Progenitor cell of endocrine pancreas (in vitro differentiated cells): Measurements from ENCODE around the gene TLX1. TPM values are rescaled to one million over a fixed set of nuclear protein-coding genes. Genes with fewer than 3 reads are reported as not detected.
A peak's percentile ranks its signal among the peaks of the same experiment; 100 is the strongest.

Source experiments
- DNase-seq: peaks from one replicate; pipeline ENCODE4 v3.0.0; 2021; ENCODE audit warnings: low spot score; ENCODE audit not compliant: unreplicated experiment
- H3K27ac Mint-ChIP-seq: 2 replicates; pipeline ENCODE4 v1.8.0; 2021; ENCODE audit warnings: mild to moderate bottlenecking, moderate library complexity, mixed read lengths
- H3K27me3 Mint-ChIP-seq: 2 replicates; pipeline ENCODE4 v1.8.0; 2021; ENCODE audit warnings: mixed read lengths
- H3K36me3 Mint-ChIP-seq: 2 replicates; pipeline ENCODE4 v1.8.0; 2022; ENCODE audit warnings: mixed read lengths; ENCODE audit not compliant: insufficient read depth
- H3K4me1 Mint-ChIP-seq: 2 replicates; pipeline ENCODE4 v1.8.0; 2021; ENCODE audit warnings: low read depth, mixed read lengths
- H3K4me3 Mint-ChIP-seq: 2 replicates; pipeline ENCODE4 v1.8.0; 2021; ENCODE audit warnings: low read depth, mild to moderate bottlenecking, moderate library complexity, mixed read lengths
- H3K9me3 Mint-ChIP-seq: 2 replicates; pipeline ENCODE4 v1.8.0; 2021; ENCODE audit warnings: low read depth, mixed read lengths
- total RNA-seq: library from RNA; stranded (reverse); gene quantifications from 2 replicates; pipeline ENCODE4 v1.2.1, GENCODE V29; 2021
- TF ChIP-seq, protein P1 (sequence below): fragments of 200-600 bp; sonication (generic); IDR thresholded peaks from one replicate; pipeline ENCODE4 v1.5.0; 2021; ENCODE audit warnings: antibody characterized with exemption, mild to moderate bottlenecking; ENCODE audit not compliant: unreplicated experiment

Gene TLX1
- total RNA-seq, 1 donor from 2014 or later = not detected

DNA sequence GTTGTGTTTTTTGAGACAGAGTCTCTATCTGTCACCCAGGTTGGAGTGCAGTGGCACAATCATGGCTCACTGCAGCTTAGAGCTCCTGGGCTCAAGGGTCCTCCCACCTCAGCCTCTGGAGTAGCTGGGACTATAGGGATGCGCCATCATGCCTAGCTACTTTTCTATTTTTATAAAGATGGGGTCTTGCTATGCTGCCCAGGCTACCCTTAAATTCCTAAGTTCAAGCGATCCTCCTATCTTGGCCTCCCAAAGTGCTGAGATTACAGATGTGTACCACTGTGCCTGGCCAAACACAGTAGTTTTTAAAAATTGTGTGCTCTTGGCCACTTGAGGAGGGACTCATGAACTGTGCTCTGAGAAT, 10.6 kb upstream of the TLX1 start:
- TF ChIP-seq, protein P1, sequence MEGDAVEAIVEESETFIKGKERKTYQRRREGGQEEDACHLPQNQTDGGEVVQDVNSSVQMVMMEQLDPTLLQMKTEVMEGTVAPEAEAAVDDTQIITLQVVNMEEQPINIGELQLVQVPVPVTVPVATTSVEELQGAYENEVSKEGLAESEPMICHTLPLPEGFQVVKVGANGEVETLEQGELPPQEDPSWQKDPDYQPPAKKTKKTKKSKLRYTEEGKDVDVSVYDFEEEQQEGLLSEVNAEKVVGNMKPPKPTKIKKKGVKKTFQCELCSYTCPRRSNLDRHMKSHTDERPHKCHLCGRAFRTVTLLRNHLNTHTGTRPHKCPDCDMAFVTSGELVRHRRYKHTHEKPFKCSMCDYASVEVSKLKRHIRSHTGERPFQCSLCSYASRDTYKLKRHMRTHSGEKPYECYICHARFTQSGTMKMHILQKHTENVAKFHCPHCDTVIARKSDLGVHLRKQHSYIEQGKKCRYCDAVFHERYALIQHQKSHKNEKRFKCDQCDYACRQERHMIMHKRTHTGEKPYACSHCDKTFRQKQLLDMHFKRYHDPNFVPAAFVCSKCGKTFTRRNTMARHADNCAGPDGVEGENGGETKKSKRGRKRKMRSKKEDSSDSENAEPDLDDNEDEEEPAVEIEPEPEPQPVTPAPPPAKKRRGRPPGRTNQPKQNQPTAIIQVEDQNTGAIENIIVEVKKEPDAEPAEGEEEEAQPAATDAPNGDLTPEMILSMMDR = no peak
- DNase-seq = no peak
- Mint-ChIP-seq H3K4me1 (peaks cover 6% of the 10 kb centered on the region), H3K27me3 (peaks cover 90% of the 10 kb centered on the region), H3K4me3 (no peak overlapping the region), H3K27ac (no peak overlapping the region), H3K9me3 (no peaks in the 10 kb centered on the region), H3K36me3 (no peaks in the 10 kb centered on the region)

DNA sequence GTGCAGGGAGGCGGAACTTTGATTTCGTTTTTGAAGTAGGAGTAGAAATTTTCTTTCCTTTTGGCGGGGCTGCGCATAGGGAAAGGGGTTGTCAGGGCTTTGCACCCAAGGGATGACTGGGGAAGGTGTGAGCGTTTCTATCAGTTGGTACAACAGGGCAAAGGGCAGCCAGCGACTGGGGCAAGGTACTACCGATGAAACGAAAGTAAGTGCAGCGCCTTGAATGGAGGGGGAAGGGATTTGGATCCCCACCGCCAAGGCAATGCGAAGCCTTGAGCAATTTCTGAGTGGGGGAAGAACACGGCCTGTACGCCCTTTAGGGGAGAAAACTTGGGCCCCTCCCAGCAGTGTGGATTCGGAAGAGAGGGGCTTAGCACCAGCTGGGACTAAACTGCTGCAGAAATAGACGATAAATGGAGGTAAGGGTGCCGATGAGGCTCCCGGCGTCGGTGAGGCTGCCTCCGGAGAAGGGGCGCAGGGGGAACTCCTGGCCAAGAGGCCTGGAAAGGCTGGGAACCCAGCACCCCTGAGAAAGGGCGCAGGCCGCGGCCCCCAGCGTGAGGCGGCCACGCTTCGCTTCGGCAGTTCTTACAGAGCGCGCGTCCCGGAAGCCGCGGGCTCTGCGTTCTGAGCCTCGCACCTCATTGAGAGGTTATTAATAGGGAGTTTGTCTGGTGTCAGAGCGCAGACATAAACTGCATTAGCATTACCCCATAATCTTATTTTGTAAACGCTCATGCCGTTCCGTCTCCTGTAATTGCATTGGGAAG, 10.0 kb upstream of the TLX1 start:
- no peak for DNase-seq
- Mint-ChIP-seq H3K27me3 (peaks cover 93% of the 10 kb centered on the region), H3K36me3 (no peaks in the 10 kb centered on the region), H3K4me3 (peak overlapping the region; percentile 55), H3K27ac (no peak overlapping the region), H3K9me3 (no peaks in the 10 kb centered on the region), H3K4me1 (peaks cover 6% of the 10 kb centered on the region)
- TF ChIP-seq, protein P1 = no peak

DNA sequence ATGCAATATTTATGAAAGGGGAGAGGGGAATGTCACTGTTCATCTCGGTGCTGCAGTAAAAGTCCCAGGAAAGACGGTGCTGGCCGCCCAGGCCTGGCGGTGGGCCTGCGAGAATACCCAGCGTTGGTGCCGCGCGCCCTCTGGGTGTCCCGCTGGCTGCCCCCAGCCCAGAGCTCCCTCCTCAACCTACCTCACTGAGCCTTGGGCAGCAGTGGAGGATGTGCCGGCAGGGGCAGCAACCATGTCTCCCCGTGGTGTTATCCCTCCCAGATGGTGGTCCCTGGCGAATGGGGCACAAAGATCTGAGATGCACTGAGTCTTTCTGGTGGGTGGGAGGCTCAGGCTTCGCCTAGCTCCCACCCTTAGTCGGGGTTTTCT, 9.5 kb upstream of the TLX1 start:
- Mint-ChIP-seq H3K27me3 (peaks cover 93% of the 10 kb centered on the region), H3K9me3 (no peaks in the 10 kb centered on the region), H3K27ac (no peak overlapping the region), H3K4me1 (peaks cover 6% of the 10 kb centered on the region), H3K36me3 (no peaks in the 10 kb centered on the region), H3K4me3 (no peak overlapping the region)
- TF ChIP-seq, protein P1 = no peak
- no peak for DNase-seq

DNA sequence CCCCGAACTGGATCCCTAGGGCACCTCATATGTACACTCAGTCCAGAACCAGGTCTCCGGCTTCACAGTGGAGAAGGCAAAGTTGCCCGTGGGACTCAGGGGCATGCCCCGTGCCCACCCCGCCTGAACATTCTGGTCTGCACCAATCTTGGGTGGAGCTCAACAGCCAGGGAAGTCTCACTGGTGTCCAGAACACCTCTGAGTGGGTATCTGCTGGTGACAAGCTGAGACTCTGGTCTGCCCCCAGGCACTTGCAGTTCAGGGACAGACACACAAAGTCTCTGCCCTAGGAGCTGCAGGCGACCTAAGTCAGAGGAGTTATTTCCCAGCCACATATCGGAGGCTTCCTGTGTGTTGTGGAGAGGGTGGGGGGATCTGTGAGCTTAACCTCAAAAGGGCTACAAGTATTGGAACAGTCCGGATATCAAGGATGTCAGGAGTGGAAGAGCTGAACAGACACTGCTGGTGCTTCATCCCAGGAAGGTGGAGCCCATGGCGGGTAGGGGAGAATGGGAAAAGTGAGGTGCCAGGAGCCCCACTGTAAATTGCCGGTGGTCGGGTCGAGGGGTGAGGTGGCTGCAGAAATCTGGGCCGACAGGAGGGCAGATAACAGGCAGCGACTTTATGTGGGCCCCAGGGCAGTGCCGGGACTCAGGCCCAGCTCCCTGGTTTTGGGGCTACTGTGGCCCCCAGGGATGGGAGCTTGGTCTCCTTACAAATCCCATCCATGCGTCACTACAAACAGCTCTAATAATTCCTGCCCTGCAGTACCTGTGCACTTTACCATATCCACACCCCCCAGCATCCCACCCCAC, 8.6 kb upstream of the TLX1 start:
- Mint-ChIP-seq H3K27me3 (peaks cover 97% of the 10 kb centered on the region), H3K4me1 (peaks cover 6% of the 10 kb centered on the region), H3K4me3 (no peak overlapping the region), H3K36me3 (no peaks in the 10 kb centered on the region), H3K9me3 (no peaks in the 10 kb centered on the region), H3K27ac (no peak overlapping the region)
- TF ChIP-seq, protein P1 = no peak
- no peak for DNase-seq

DNA sequence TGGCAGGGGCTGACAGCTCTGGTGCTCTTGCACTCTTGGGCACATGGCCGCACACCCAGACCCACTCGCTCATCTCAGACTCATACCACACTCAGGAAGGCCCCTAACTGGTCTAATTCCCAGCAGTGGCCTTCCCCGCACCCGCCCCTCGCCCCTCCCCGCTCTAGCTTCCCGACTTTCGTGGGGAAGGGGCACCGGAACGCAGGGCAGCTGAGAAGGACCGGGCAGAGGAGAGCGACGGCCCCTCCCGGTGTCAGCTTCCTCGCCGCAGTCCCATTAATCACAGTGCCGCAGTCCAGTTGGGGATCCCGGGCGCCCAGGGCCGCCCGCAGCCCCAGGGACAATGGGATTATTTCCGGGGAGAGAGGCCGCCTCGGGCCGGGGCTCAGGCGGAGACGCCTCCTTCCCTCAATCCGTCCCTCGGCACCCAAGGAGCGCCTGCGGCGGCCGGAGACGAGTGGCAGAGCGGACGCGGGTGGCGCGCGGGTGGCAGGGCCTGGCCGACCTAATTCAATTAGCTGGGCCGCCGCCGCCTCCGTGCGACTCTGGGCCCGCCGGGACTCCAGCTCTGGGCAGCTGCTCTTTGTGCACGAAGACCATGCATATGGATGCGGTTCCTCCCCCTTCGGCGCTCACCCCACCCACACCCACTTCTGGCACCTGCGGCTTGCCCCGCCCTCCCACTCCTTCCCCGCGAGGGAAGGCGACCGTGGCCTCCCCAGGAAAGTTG, 7.8 kb upstream of the TLX1 start:
- H3K4me3 Mint-ChIP-seq = no peak overlapping the region
- no peaks in the 10 kb centered on the region for H3K36me3 Mint-ChIP-seq
- no peak for DNase-seq
- H3K27ac Mint-ChIP-seq = no peak overlapping the region
- no peaks in the 10 kb centered on the region for H3K9me3 Mint-ChIP-seq
- TF ChIP-seq, protein P1 = no peak
- H3K27me3 Mint-ChIP-seq = peaks cover 97% of the 10 kb centered on the region
- H3K4me1 Mint-ChIP-seq = peaks cover 6% of the 10 kb centered on the region
